Right ventricle myocardium inferior (tissue), 1 donor: ENCODE results near the gene RABEP1. TPM values are rescaled to one million over a fixed set of nuclear protein-coding genes. Genes with fewer than 3 reads are reported as not detected.

Experiments used
- total RNA-seq: library from RNA; stranded (reverse); fragmentation: NEBNext Ultra II Directional; extraction: Animal tissue kit (Norgen Biotek cat#: 25700); gene quantifications from one replicate; pipeline ENCODE4 v1.2.1, GENCODE V29; 2021
- donor health status: DM: no; HTN: yes; CAD: no; lungs with severe emphysema.

Gene RABEP1
- total RNA-seq, 1 donor from 2014 or later: 54.2 TPM

Other genes with a start within 250 kb of the RABEP1 start
- not detected for gene SLC52A1, start 246.9 kb upstream of the RABEP1 start, total RNA-seq
- gene ZFP3, start 203.8 kb upstream of the RABEP1 start, total RNA-seq: 9.6 TPM
- 4.9 TPM for gene ZNF232, start 170.4 kb upstream of the RABEP1 start, total RNA-seq
- 0.08 TPM for gene USP6, start 166.3 kb upstream of the RABEP1 start, total RNA-seq
- 7.2 TPM for gene ZNF594, start 90.4 kb upstream of the RABEP1 start, total RNA-seq
- 1.0 TPM for gene SCIMP, start 47.4 kb upstream of the RABEP1 start, total RNA-seq
- 34.2 TPM for gene NUP88, start 137.4 kb downstream of the RABEP1 start, total RNA-seq
- gene RPAIN, start 137.9 kb downstream of the RABEP1 start, total RNA-seq: 24.0 TPM
- gene C1QBP, start 156.9 kb downstream of the RABEP1 start, total RNA-seq: 136 TPM
- gene DHX33, start 186.7 kb downstream of the RABEP1 start, total RNA-seq: 4.7 TPM
- gene DERL2, start 203.9 kb downstream of the RABEP1 start, total RNA-seq: 27.7 TPM
- gene MIS12, start 204.3 kb downstream of the RABEP1 start, total RNA-seq: 11.4 TPM